HL-60 (cell line): ENCODE results near the gene CFAP161.

ENCODE experiments used
- DNase-seq, 2 experiments: peaks; one replicate each; pipeline ENCODE4 v3.0.0-alpha.2; 2010 to 2020; ENCODE audit warnings: low read depth in 1 of 2, low spot score in 1 of 2
- H3K27ac ChIP-seq: fragments of 250-450 bp; sonication (Bioruptor Pico); replicated peaks from 2 replicates; pipeline ENCODE4 v1.5.1; 2020; ENCODE audit warnings: mild to moderate bottlenecking, moderate library complexity
- H3K27me3 ChIP-seq: fragments of 250-450 bp; sonication (Bioruptor Pico); 2 replicates; pipeline ENCODE4 v1.5.1; 2021; ENCODE audit warnings: mild to moderate bottlenecking, moderate library complexity; ENCODE audit not compliant: insufficient read depth, poor library complexity, severe bottlenecking
- H3K4me3 ChIP-seq: replicated peaks from 2 replicates; pipeline ENCODE4 v1.5.1; 2011; ENCODE audit warnings: mild to moderate bottlenecking, control low read depth, low read length; ENCODE audit not compliant: insufficient read depth
- CTCF ChIP-seq: IDR thresholded peaks from one replicate; pipeline ENCODE4 v1.5.1; 2011; ENCODE audit warnings: low read length, control low read depth, inconsistent platforms; ENCODE audit not compliant: insufficient read depth
- GABPA ChIP-seq: IDR thresholded peaks from 2 replicates; pipeline ENCODE4 v1.6.1; 2012; ENCODE audit warnings: low read depth
- POLR2AphosphoS5 ChIP-seq: IDR thresholded peaks from 2 replicates; pipeline ENCODE4 v1.6.1; 2012; ENCODE audit warnings: low read depth
- SPI1 ChIP-seq: IDR thresholded peaks from 2 replicates; pipeline ENCODE4 v1.6.1; 2012; ENCODE audit warnings: low read depth, mild to moderate bottlenecking, borderline replicate concordance
- TF ChIP-seq, protein P1 (sequence below): IDR thresholded peaks from 2 replicates; pipeline ENCODE4 v1.6.1; 2012; ENCODE audit warnings: low read depth; ENCODE audit not compliant: insufficient replicate concordance

The CFAP161 gene

GRCh38 chr15:81175496-81175895 lies 41.4 kb downstream of the CFAP161 start:
- H3K4me3 ChIP-seq, result no peak overlapping the region
- H3K27me3 ChIP-seq, result peaks cover 2% of the 10 kb centered on the region
- no peak overlapping the region for H3K27ac ChIP-seq
- TF ChIP-seq POLR2AphosphoS5, result no peak
- no peak for TF ChIP-seq CTCF
- TF ChIP-seq SPI1, result no peak
- TF ChIP-seq GABPA, result no peak
- TF ChIP-seq, protein P1, sequence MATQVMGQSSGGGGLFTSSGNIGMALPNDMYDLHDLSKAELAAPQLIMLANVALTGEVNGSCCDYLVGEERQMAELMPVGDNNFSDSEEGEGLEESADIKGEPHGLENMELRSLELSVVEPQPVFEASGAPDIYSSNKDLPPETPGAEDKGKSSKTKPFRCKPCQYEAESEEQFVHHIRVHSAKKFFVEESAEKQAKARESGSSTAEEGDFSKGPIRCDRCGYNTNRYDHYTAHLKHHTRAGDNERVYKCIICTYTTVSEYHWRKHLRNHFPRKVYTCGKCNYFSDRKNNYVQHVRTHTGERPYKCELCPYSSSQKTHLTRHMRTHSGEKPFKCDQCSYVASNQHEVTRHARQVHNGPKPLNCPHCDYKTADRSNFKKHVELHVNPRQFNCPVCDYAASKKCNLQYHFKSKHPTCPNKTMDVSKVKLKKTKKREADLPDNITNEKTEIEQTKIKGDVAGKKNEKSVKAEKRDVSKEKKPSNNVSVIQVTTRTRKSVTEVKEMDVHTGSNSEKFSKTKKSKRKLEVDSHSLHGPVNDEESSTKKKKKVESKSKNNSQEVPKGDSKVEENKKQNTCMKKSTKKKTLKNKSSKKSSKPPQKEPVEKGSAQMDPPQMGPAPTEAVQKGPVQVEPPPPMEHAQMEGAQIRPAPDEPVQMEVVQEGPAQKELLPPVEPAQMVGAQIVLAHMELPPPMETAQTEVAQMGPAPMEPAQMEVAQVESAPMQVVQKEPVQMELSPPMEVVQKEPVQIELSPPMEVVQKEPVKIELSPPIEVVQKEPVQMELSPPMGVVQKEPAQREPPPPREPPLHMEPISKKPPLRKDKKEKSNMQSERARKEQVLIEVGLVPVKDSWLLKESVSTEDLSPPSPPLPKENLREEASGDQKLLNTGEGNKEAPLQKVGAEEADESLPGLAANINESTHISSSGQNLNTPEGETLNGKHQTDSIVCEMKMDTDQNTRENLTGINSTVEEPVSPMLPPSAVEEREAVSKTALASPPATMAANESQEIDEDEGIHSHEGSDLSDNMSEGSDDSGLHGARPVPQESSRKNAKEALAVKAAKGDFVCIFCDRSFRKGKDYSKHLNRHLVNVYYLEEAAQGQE, result no peak
- no peak for DNase-seq

DNA sequence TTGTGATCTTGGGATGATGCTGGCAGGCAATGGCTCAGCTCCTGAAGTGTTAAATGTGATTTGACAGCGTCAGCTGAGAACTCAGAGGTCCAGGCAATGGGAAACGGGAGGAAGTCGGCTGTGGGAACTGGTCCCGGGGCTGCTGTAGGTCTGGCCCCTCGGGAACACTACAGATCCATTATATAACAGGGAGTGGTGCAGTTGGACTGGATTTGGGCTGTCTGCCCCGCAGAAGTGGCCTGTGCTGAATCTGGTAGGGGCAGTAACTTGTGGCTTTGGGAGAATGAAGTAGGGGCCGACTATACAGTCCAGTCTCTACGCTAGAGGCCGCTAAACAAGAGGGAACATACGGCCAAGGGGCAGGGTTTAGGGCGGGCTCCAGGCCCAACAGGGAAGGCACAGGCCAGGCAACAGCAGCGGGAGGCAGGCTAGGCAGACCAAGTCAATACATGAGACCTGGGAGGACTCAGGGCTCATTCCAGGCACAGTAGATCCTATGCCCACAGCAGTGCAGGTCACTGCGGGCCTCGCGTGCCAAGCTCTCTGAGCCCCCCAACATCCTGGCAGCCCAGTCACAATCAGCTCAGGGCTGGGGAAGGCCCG lies 42.3 kb downstream of the CFAP161 start:
- H3K27ac ChIP-seq, result no peak overlapping the region
- H3K4me3 ChIP-seq, result no peak overlapping the region
- H3K27me3 ChIP-seq, result peaks cover 2% of the 10 kb centered on the region
- no peak for DNase-seq
- TF ChIP-seq SPI1 (no peak), CTCF (no peak), GABPA (no peak), POLR2AphosphoS5 (no peak)
- TF ChIP-seq, protein P1, result no peak

DNA sequence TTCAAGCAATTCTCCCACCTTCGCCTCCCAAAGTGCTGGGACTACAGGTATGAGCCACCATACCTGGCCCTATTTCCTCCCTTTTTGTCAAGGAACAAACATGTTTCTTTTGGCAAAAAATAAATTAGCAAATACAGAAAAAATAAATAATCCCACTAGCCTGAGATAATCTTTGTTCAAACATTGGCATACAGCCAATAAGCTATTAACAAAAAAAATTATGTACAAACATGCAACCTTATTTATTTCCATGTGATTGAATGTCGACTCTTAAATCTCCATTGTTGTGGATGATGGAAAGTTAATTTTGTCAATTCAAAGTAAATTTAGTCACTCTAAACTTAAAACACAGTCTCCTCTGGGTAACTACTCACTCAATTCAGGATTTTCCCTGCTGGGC lies 44.3 kb downstream of the CFAP161 start:
- no peak overlapping the region for H3K4me3 ChIP-seq
- H3K27me3 ChIP-seq, result peaks cover 4% of the 10 kb centered on the region
- TF ChIP-seq GABPA, result no peak
- TF ChIP-seq, protein P1, result no peak
- no peak for TF ChIP-seq POLR2AphosphoS5
- no peak for TF ChIP-seq CTCF
- TF ChIP-seq SPI1, result no peak
- DNase-seq, result no peak
- H3K27ac ChIP-seq, result no peak overlapping the region
